ENCODE results near the gene TNFRSF1A.

TNFRSF1A gene

GRCh38 chr12:6356374-6356820 is 14.5 kb upstream of the TNFRSF1A start:
- TF ChIP-seq HDGF (IDR thresholded peaks at IDR 0.05; ENCODE audit: borderline replicate concordance) (no peak), PKNOX1 (IDR thresholded peaks at IDR 0.05) (no peak), BHLHE40 (IDR thresholded peaks at IDR 0.05; ENCODE audit: borderline replicate concordance) (no peak), SUZ12 (IDR thresholded peaks at IDR 0.05) (no peak)
- ChIA-PET CTCF (interaction anchor here (1.5 to 2.2 kb wide), 2 partner anchors 11 to 31 kb away, joined by 5 to 10 read pairs; no protein-coding TSS in a partner anchor), POLR2A (interaction anchor here (1.0 to 3.9 kb wide), 5 partner anchors 11 to 26 kb away, joined by 3 to 13 read pairs (median 5); partner anchors contain the start of gene TNFRSF1A)
- no peak for DNase-seq (ENCODE audit: extremely low spot score)

- CTCF ChIA-PET = interaction anchor here (1.5 to 2.2 kb wide), 2 partner anchors 10 to 30 kb away, joined by 5 to 10 read pairs; no protein-coding TSS in a partner anchor
- POLR2A ChIA-PET = interaction anchor here (1.0 to 3.9 kb wide), 5 partner anchors 12 to 26 kb away, joined by 3 to 13 read pairs (median 5); partner anchors contain the start of gene TNFRSF1A
- no peak for DNase-seq (ENCODE audit: extremely low spot score)
- TF ChIP-seq CTBP1 (IDR thresholded peaks at IDR 0.05; ENCODE audit: borderline replicate concordance) (no peak), ARNT (IDR thresholded peaks at IDR 0.05) (no peak), LEF1 (IDR thresholded peaks at IDR 0.05; ENCODE audit: borderline replicate concordance) (no peak), HDGF (IDR thresholded peaks at IDR 0.05; ENCODE audit: borderline replicate concordance) (no peak), PKNOX1 (IDR thresholded peaks at IDR 0.05) (no peak), FOXK2 (IDR thresholded peaks at IDR 0.05) (no peak), FOXM1 (IDR thresholded peaks at IDR 0.05; ENCODE audit: borderline replicate concordance) (no peak), ZNF384 (IDR thresholded peaks at IDR 0.05) (no peak)
These were observed 13.9 kb upstream of the TNFRSF1A start for GRCh38 chr12:6355491-6356373.

GRCh38 chr12:6354495-6355393 is 12.9 kb upstream of the TNFRSF1A start:
- TF ChIP-seq L3MBTL2 (conservative IDR thresholded peaks at IDR 0.05) = no peak
- TF ChIP-seq ARNT (IDR thresholded peaks at IDR 0.05) = no peak
- TF ChIP-seq SP1 (IDR thresholded peaks at IDR 0.05) = no peak
- ChIA-PET CTCF (interaction anchor here (2.2 kb wide), 1 partner anchor 29 kb away, joined by 10 read pairs; no protein-coding TSS in a partner anchor), POLR2A (interaction anchor here (3.1 kb wide), 1 partner anchor 18 kb away, joined by 9 read pairs; no protein-coding TSS in a partner anchor)
- DNase-seq (ENCODE audit: extremely low spot score) = no peak

- ChIA-PET POLR2A (interaction anchor here (1.1 to 1.6 kb wide), 2 partner anchors 11 to 16 kb away, joined by 3 to 4 read pairs; no protein-coding TSS in a partner anchor), CTCF (no interaction called here)
- TF ChIP-seq SP1 (IDR thresholded peaks at IDR 0.05) (no peak), LEF1 (IDR thresholded peaks at IDR 0.05; ENCODE audit: borderline replicate concordance) (no peak), ARNT (IDR thresholded peaks at IDR 0.05) (no peak), FOXA1 (IDR thresholded peaks at IDR 0.05) (no peak), CTBP1 (IDR thresholded peaks at IDR 0.05; ENCODE audit: borderline replicate concordance) (no peak), NFRKB (IDR thresholded peaks at IDR 0.05) (no peak), FOXK2 (IDR thresholded peaks at IDR 0.05) (no peak), PKNOX1 (IDR thresholded peaks at IDR 0.05) (no peak), ELF4 (IDR thresholded peaks at IDR 0.05) (no peak), L3MBTL2 (conservative IDR thresholded peaks at IDR 0.05) (no peak), HDGF (IDR thresholded peaks at IDR 0.05; ENCODE audit: borderline replicate concordance) (no peak), TARDBP (IDR thresholded peaks at IDR 0.05) (no peak), SUZ12 (IDR thresholded peaks at IDR 0.05) (no peak), FOXM1 (IDR thresholded peaks at IDR 0.05; ENCODE audit: borderline replicate concordance) (no peak), ZNF384 (IDR thresholded peaks at IDR 0.05) (no peak), BHLHE40 (IDR thresholded peaks at IDR 0.05; ENCODE audit: borderline replicate concordance) (no peak)
- no peak for DNase-seq (ENCODE audit: extremely low spot score)
These were observed 10.6 kb upstream of the TNFRSF1A start for GRCh38 chr12:6352193-6353173.

GRCh38 chr12:6351622-6352021 is 9.7 kb upstream of the TNFRSF1A start:
- POLR2A ChIA-PET = interaction anchor here (1.1 to 1.6 kb wide), 2 partner anchors 12 to 15 kb away, joined by 3 to 4 read pairs; no protein-coding TSS in a partner anchor
- CTCF ChIA-PET = no interaction called here
- no peak for DNase-seq (ENCODE audit: extremely low spot score)
- TF ChIP-seq BHLHE40 (IDR thresholded peaks at IDR 0.05; ENCODE audit: borderline replicate concordance) (no peak), ARNT (IDR thresholded peaks at IDR 0.05) (no peak), PKNOX1 (IDR thresholded peaks at IDR 0.05) (no peak), ELF4 (IDR thresholded peaks at IDR 0.05) (no peak), NFRKB (IDR thresholded peaks at IDR 0.05) (no peak), FOXK2 (IDR thresholded peaks at IDR 0.05) (no peak), TARDBP (IDR thresholded peaks at IDR 0.05) (no peak), CTBP1 (IDR thresholded peaks at IDR 0.05; ENCODE audit: borderline replicate concordance) (no peak), ZNF384 (IDR thresholded peaks at IDR 0.05) (no peak), SUZ12 (IDR thresholded peaks at IDR 0.05) (no peak), HDGF (IDR thresholded peaks at IDR 0.05; ENCODE audit: borderline replicate concordance) (no peak), L3MBTL2 (conservative IDR thresholded peaks at IDR 0.05) (no peak), SP1 (IDR thresholded peaks at IDR 0.05) (no peak), LEF1 (IDR thresholded peaks at IDR 0.05; ENCODE audit: borderline replicate concordance) (no peak), FOXM1 (IDR thresholded peaks at IDR 0.05; ENCODE audit: borderline replicate concordance) (no peak), FOXA1 (IDR thresholded peaks at IDR 0.05) (no peak)
